DMS 273 treated with DMSO at 0.1 percent for 48 hours (cell line): ENCODE measurements around the gene AKR1D1.
A peak's percentile ranks its signal among the peaks of the same experiment; 100 is the strongest.
"Not testable (repeated sequence)": the region's sequence is repeated elsewhere in the genome, so short reads cannot be mapped to it uniquely, and the experiment has no call there.

ENCODE experiments used
- DNase-seq: peaks from one replicate; lab custom pipeline; 2025; lab: John Stamatoyannopoulos, UW

Gene AKR1D1

DNA sequence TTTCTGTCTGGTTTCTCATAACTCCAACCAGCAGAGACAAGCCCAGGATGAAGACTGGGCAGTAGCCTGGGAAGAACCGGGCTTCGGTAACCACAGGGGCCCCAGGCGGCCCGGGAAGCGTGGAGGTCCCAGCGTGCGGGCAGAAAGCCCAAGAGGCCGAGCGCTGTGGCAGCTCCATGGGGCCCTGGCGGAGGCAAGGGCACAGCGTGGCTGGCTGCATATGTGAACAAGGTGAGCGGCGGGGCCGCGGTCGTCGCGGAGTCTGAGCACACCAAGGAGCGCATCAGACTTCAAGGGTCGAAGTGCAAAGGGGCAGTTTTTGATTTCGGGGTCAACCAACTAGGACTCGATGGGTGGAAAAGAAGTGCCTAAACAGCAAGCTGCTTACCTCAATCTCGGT lies 45.9 kb downstream of the AKR1D1 start:
- DNase-seq, result no peak

DNA sequence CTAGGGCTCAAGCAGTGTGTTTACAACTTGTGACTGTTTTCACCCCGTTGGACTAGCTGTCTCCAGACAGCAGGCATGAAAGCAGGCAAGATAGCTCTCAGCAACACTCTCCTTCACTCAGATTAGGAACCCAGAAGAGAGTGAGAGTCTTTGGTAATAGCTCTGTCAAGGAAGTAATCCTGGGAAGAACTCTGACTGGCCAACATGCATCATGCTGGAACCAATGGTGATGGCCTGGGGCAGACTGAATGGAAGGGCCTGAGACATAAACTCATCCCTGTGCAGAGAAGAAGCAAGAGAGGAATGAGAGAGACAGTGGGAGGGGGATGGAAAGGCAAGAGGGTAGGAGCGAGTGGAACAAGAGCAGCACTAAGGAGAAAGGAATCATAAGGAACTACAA lies 48.9 kb downstream of the AKR1D1 start:
- DNase-seq, result no peak

DNA sequence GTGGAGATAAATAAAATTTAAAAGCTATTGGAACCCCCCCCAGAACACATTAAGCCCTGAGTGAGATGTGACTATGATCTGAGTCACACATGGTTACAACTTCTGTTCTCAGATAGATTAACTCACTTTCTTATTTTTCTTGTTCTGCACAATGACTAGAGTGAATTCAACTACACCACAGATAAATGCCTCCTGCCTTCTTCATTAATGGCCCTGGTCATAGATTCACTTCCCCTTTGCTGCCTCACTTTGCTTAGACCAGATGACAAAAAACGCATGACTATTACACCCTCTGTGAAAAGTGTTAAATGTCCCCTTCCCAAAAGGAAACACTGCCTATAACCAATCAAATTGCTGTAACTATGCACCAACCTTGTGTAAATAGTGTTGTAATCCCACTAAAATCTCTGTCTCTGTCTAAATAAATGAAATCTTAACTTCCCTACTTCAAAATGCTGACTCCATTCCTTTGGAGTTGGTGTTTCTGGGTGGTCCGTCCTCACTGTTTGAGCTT lies 49.4 kb downstream of the AKR1D1 start:
- DNase-seq, result no peak

DNA sequence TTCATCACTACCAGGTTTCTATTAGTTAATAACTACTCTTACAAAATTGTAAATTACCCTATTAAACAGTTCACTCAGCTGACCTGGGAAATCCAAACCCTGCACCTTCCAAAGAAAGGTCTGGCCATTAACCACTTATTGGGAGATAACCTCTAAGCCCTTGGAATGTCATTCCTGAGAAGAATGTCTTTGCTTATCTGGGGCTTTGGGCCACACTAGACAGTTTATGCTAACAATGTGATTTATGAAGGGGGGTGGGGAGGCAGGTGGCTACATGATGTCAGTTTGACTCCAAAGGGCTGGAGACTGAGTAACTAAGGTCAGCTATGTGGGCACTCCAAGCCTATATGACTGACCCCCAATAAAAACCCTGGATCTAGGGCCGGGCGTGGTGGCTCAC lies 50.7 kb downstream of the AKR1D1 start:
- no peak for DNase-seq

DNA sequence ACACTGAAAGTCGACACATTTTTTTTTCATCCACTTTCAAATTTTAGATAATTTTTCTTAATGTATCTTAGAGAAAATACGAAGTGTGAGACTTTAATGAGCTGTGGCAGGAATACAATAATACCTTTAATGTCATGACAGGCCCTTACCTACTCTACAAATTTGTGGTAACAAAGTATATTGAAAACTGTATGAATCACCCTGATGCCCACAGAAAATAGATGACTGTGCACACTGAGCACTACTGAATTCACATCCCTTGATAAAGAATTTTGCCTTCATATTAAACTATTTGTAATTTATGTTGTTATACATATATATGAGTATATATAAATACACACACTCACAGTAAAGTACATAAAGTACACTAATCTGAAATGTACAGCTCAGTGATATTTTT lies 51.7 kb downstream of the AKR1D1 start:
- no peak for DNase-seq

DNA sequence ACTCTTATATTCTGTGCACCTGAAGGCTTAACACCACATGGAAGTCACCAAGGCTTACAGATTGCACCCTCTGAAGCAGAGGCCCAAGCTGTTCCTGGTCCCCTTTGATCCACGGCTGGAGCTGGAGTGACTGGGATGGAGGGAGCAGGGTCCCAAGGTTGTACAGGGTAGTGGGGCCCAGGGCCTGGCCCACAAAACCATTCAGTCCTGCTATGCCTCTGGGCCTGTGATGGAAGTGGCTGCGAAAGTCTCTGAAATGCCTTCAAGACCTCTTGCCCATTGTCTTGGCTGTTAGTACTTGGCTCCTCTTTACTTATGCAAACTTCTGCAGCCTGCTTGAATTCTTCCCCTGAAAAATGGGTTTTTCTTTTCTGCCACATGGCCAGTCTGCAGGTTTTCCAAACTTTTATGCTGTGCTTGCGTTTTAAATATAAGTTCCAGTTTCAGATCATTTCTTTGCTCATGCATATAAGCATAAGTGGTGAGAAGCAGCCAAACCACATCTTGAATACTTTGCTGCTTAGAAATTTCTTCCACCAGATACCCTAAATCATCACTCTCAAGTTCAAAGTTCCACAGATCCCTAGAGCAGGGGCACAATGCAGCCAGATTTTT lies 53.4 kb downstream of the AKR1D1 start:
- no peak for DNase-seq

DNA sequence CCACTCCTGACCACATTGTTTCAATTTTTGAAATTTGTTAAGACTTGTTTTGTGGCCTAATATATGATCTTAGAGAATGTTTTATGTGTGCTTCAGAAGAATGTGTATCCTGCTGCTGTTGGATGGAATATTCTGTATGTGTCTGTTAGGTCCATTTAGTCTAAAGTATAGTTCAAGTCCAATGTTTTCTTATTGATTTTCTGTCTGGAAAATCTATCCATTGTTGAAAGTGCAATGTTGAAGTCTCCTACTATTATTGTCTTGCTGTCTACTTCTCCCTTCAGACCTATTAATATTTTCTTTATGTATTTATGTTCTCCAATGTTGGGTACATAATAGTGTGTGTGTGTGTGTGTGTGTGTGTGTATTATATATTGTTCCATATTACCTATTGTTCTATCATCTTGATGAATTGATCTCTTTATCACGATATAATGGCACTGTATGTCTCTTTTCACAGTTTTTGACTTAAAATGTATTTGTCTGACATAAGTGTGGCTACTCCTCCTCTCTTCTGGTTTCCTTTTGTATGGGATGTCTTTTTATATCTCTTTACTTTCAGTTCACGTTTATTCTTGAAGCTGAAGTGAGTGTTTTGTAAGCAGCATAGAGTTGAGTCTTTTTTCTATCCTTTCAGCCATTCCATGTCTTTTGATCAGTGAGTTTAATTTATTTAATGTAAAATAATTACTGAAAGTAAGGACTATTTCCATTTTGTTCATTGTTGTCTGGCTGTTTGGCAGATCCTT lies 61.3 kb downstream of the AKR1D1 start:
- no peak for DNase-seq

DNA sequence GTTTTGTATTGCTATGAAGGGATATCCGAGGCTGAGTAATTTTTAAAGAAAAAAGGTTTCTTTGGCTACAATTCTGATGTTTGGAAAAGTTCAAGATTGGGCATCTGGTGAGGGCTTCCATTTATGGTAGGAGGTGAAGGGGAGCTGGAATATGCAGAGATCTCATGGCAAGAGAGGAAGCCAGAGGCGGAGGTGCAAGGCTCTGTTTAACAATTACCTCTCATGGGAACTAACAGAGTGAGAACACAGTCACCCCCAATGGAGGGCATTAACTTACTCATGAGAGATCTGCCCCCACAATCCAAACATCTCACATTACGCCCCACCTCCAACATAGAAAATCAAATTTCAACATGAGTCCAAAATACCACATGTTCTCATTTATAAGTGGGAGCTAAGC lies 62.0 kb downstream of the AKR1D1 start:
- no peak for DNase-seq

DNA sequence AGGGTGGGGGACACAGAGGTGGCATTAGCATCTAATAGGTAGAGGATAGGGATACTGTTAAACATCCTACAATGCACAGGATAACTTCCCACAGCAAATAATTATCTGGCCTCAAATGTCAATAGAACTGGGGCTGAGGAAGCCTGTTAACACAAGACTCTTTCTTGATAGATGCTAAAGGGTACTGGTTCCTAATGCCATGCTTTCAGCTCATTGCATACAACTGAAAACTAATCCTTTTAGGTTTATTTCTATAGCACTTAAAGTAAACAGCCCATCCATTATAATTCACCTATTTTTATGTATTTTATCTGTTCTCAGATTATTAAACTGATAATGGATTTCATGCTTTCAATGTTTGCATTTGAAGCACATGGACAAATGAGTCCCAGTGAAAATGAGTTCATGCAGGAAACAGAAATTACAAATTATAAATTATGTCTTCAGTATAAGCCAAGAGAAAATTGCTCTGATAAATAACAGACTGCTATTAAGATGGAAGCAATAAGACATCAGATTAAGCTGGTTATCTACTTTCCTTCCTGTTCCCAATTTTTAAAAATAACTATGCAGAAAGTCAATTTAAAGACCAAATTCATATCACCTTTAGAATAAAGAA lies 66.4 kb downstream of the AKR1D1 start:
- no peak for DNase-seq

DNA sequence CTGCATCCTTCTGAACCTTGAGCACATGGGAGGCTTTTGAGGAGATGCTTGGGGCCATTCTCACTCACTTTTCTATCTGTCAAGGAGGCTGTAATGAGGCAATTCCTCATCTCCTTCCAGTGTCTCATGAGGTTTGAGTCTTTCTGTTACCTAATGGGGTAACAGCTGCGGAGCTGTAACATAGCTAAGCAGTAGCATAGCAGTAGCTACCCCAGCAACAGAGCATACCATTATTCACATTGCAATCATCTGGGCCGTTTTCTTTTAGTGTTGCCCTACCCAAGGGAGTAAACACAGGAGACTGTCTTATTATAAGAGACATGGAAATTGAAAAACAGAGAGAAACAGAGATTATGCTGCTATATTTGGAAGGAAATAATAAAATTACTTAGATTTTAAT lies 68.7 kb downstream of the AKR1D1 start:
- DNase-seq, result no peak

DNA sequence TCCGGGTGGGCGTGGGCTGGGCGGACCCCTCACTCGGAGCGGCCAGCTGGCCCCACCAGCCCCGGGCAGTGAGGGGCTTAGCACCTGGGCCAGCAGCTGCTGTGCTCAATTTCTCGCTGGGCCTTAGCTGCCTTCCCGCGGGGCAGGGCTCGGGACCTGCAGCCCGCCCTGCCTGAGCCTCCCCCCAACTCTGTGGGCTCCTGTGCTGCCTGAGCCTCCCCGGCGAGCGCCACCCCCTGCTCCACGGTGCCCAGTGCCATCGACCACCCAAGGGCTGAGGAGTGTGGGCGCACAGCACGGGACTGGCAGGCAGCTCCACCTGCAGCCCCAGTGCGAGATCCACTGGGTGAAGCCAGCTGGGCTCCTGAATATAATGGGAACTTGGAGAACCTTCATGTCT lies 70.0 kb downstream of the AKR1D1 start:
- not testable (repeated sequence) for DNase-seq

DNA sequence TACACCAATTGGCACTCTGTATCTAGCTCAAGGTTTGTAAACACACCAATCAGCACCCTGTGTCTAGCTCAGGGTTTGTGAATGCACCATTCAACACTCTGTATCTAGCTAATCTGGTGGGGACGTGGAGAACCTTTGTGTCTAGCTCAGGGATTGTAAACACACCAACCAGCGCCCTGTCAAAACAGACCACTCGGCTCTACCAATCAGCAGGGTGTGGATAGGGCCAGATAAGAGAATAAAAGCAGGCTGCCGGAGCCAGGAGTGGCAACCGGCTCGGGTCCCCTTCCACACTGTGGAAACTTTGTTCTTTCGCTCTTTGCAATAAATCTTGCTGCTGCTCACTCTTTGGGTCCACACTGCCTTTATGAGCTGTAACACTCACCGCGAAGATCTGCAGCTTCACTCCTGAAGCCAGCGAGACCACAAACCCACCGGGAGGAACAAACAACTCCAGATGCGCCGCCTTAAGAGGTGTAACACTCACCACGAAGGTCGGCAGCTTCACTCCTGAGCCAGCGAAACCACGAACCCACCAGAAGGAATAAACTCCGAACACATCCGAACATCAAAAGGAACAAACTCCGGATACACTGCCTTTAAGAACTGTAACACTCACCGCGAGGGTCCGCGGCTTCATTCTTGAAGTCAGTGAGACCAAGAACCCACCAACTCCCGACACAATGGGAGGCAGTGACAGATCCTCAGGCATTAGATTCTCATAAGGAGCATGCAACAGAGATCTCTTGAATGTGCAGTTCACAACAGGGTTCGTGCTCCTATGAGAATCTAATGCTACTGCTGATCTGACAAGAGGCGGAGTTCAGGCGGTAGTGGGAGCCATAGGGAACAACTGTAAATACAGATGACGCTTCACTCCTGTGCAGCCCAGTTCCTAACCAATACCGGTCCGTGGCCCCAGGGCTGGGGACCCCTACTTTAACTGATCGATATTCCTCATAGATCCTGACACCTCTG lies 70.8 kb downstream of the AKR1D1 start:
- not testable (repeated sequence) for DNase-seq

DNA sequence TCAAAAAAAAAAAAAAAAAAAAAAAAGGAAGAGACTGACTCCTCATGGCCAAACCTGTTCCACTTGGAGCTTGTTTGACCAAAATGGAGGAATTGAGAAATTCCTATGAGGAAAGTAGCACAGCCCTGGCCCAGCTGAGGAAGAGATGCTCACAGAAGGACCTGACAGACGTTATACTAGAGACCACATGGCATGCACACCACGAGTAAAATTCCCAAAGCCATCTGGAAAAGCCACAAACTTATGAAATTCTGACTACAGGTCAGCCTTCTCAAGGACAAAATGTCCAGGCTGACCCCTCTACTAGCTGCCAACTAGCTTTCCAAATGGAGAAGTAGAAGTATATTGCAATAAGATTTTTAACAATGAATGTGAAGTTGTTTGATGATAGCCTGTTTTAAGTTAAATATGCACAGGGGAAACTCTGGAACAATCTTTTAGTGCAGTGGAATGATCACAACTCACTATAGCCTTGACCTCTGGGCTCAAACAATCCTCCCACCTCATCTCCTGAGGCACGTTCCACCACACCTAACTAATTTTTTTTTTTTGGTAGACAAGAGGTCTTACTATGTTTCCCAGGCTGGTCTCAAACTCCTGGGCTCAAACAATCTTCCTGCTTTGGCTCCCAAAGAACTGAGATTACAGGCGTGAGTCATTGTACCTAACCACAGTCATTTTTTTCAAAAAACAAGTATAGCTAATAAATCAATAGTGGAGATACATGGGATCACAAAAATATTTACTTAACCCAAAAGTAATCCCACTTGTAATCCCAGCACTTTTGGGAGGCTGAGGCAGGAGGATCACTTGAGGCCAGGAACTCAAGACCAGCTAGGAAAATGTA lies 75.7 kb downstream of the AKR1D1 start:
- no peak for DNase-seq

DNA sequence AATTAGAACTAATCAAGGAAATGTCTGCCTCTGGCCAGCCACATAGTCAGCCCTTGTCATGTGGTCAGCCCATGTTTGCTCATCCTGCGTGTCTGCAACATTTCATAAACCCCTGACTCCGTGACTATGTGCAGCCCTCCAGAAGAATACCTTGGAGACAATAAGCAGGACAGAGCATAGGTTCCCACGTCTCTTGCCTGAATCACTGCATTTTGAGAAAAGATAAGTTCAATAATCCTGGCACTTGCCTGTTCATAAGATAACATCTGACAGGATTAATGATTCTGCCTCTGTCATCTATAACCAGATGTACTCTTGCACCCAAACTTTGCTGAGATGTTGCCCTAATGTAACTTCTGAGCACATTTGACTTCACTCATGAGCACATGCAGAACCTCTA lies 78.4 kb downstream of the AKR1D1 start:
- DNase-seq, result no peak

DNA sequence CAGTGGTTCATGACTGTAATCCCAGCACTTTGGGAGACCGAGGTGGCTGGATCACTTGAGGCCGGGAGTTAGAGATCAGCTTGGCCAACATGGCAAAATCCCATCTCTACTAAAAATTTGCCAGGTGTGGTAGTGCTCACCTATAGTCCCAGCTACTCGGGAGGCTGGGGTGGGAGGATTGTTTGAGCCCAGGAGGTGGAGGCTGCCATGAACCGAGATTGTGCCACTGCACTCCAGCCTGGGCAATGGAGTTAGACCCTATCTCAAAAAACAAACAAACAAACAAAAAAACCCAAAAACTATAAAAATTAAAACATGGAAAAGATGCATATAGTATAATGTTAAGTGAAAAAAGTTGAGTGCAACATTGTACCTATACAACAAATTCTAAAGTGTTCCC lies 81.4 kb downstream of the AKR1D1 start:
- DNase-seq, result no peak

DNA sequence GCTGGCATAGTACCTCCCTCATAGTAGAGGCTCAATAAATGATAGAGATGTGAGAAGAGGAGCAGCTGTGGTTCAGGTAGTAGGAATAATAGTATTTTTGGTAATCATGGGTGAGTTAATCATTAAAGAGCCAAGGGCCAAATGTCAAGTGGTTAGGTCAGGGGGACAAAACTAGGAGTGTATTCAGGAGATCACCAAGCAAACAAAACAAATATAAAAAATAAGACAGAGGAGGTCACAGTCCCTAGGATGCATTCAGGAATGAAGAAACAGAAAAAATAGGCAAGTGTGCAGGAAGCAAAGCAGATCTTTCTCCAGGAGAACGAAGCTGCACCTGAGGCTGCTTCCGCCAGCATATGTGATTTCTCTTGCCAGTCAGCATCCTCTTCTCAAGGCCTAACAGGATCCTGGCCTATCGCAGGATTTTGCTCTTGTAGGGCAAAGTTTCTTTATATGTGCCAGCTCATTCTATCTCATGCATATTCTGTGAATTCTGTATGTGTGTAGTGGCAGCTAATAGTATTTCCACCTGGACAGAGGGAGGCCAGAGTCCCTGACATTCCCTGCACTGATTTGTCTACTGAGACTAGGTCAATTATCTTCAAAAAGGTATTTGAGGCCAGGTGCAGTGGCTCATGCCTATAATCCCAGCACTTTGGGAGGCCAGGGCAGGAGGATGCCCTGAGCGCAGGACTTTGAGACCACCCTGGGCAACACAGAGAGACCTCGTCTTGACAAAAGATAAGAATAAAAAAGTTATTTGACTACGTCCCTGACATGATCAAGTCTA lies 82.7 kb downstream of the AKR1D1 start:
- no peak for DNase-seq

DNA sequence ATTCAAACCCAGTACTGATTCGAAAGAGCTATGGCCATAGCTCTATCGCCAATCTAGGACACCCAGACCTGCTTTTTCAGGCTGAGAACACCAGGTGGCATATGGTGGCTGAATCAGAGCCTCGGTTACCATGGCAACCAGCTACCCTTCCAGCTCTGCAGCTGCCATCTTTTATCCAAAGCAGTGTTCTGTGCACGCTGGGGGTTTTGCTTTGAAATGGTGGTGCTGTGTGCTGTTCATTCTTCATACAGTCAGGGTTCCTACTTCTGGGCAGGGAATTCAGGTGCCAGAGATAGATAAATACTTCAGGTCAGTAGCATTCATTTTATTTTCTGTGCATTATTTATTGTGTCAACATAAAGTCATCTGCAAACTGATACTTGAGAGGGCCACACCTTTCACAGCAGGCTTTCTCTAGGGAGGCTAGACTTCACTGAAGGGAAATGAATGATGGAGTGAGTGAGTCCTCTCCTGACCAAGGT lies 85.4 kb downstream of the AKR1D1 start:
- DNase-seq, result peak; percentile 92

DNA sequence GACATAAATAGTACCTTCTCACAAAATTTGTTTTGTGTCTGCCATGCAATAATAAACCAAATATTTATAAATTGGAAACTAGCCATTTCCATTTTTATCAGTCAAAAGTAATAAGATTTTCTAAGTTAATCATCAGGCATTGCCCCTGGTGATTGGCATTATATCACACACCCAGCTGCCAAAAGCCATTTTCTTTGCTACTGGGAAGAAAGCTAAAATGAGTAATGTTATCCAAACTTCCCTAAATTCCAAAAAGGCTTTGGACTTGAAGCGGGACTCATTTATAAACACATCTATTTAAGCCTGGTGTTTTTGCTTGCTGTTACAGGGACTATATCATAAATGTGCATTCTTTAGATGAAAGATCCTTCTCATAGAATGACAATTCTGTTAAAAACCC lies 86.0 kb downstream of the AKR1D1 start:
- DNase-seq, result no peak

DNA sequence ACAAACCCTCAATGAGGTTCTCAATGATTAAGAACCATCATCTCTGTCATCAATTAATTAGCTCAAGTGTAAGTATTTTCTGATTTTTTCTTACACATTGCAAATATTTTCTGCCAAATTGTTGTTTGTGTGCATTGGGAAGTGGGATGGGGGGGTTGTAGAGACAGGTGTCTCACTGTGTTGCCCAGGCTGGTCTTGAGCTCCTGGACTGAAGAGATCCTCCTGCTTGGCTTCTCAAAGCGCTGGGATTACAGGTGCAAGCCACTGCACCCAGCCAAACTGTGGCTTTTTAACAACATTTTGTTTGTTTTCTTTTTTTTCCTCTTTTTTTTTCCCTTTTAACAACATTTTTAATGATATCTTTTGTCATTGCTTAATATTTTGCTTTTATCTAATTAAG lies 87.5 kb downstream of the AKR1D1 start:
- DNase-seq, result no peak

DNA sequence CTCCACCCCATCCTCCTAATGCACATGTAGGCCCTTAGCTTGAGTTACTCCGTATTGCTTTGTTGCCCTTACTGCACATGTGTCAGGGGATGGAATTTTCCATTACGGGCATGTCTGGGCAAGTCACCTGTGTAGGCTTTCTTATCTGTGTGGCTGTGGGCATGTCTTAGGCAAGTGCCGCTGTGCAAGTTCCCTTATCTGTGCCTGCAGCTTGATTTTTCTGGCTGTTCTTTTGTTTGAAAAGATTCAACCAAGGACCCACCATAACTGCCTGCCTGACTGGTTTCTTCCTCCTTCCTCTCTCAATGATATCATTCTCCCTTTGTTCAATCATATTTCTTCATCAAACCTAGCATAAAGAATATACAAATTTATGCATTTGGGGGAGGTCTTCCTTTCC lies 88.5 kb downstream of the AKR1D1 start:
- no peak for DNase-seq
